HCT116 (cell line): ENCODE results near the gene PGBD2. TPM values are rescaled to one million over a fixed set of nuclear protein-coding genes. Genes with fewer than 3 reads are reported as not detected.

Source experiments
- ATAC-seq: fragments of 200-7000 bp; cut with Tn5 transposase; 2 replicates; pipeline ENCODE4 v1.9.1; 2020; ENCODE audit warnings: mild to moderate bottlenecking, moderate library complexity
- BruUV-seq: library from RNA; stranded (reverse); fragments of 400-500 nt; replicated peaks from 2 replicates; lab custom pipeline; 2021; lab: Mats Ljungman, UMichigan
- CTCF ChIA-PET: fragments of 300-600 bp; sonication (Branson Sonifier 250); formaldehyde crosslinking; loops from one replicate; lab custom pipeline; 2021; ENCODE audit warnings: antibody characterized with exemption; lab: Charles Lee
- POLR2A ChIA-PET: fragments of 300-600, 350-600 bp; sonication (Branson Sonifier 250); formaldehyde crosslinking; loops from one replicate; lab custom pipeline; 2021; ENCODE audit warnings: antibody characterized with exemption; lab: Charles Lee
- RAD21 ChIA-PET, 2 experiments: fragments of 300-600 bp; sonication (Branson Sonifier 250); formaldehyde crosslinking; loops; one replicate each; lab custom pipeline; 2023; ENCODE audit warnings: low total read pairs in 2 of 2; ENCODE audit not compliant: uncharacterized antibody in 2 of 2, unreplicated experiment in 2 of 2, low non-redundant PET in 1 of 2; lab: Charles Lee
- DNase-seq: peaks from one replicate; pipeline ENCODE4 v3.0.0-alpha.2; 2010; ENCODE audit warnings: low read depth, low spot score
- H2AFZ ChIP-seq: fragments of 200-600 bp; shearing (Covaris generic), sonication (generic); 2 replicates; pipeline ENCODE4 v1.6.1; 2017; ENCODE audit warnings: low read depth, mixed run types, mixed read lengths, antibody characterized with exemption, low read length; ENCODE audit not compliant: poor library complexity, severe bottlenecking
- H3K27ac ChIP-seq: 2 replicates; pipeline ENCODE4 v1.5.1; 2012; ENCODE audit warnings: low read depth, low read length
- H3K27me3 ChIP-seq: fragments of 200-600 bp; sonication (generic); 2 replicates; pipeline ENCODE4 v1.6.1; 2016; ENCODE audit warnings: mixed run types, low read length, mixed read lengths; ENCODE audit not compliant: insufficient read depth
- H3K36me3 ChIP-seq, 2 experiments: fragments of 200-500 bp in 1 of 2; fragments of 200-600 bp in 1 of 2; sonication (Bioruptor generic) in 1 of 2; sonication (generic) in 1 of 2; 2 replicates each; pipeline versions ENCODE4 v1.5.1 to v1.6.1; 2014 to 2016; ENCODE audit warnings: low read length in 2 of 2, inconsistent platforms in 1 of 2, mixed read lengths in 1 of 2, mixed run types in 1 of 2; ENCODE audit not compliant: insufficient read depth in 2 of 2, control insufficient read depth in 1 of 2
- H3K4me1 ChIP-seq, 2 experiments: fragments of 200-600 bp in 1 of 2; sonication (generic) in 1 of 2; 2 replicates each; pipeline versions ENCODE4 v1.5.1 to v1.6.1; 2012 to 2017; ENCODE audit warnings: low read length in 2 of 2, inconsistent platforms in 1 of 2, mild to moderate bottlenecking in 1 of 2, mixed read lengths in 1 of 2, mixed run types in 1 of 2, moderate library complexity in 1 of 2; ENCODE audit not compliant: insufficient read depth in 2 of 2, control insufficient read depth in 1 of 2
- H3K4me2 ChIP-seq: fragments of 200-600 bp; sonication (generic); 2 replicates; pipeline ENCODE4 v1.6.1; 2017; ENCODE audit warnings: mixed run types, low read length, mixed read lengths
- H3K4me3 ChIP-seq, 2 experiments: fragments of 200-600 bp in 1 of 2; sonication (generic) in 1 of 2; replicated peaks in 1 of 2; 2 replicates each; pipeline ENCODE4 v1.5.1; 2011 to 2016; ENCODE audit warnings: low read length in 2 of 2, control low read depth in 1 of 2, low read depth in 1 of 2, mild to moderate bottlenecking in 1 of 2, mixed read lengths in 1 of 2, mixed run types in 1 of 2
- H3K79me2 ChIP-seq: fragments of 200-600 bp; sonication (generic); 2 replicates; pipeline ENCODE4 v1.6.1; 2017; ENCODE audit warnings: mild to moderate bottlenecking, mixed run types, low read length, moderate library complexity, mixed read lengths; ENCODE audit not compliant: insufficient read depth
- H3K9ac ChIP-seq: fragments of 200-600 bp; sonication (generic); 2 replicates; pipeline ENCODE4 v1.6.1; 2016; ENCODE audit warnings: low read length, mixed read lengths
- H3K9me2 ChIP-seq: fragments of 200-600 bp; sonication (generic), shearing (Covaris generic); 2 replicates; pipeline ENCODE4 v1.6.1; 2017; ENCODE audit warnings: mixed run types, mild to moderate bottlenecking, moderate library complexity; ENCODE audit not compliant: insufficient read depth
- H3K9me3 ChIP-seq, 2 experiments: fragments of 200-500 bp in 1 of 2; fragments of 200-600 bp in 1 of 2; sonication (Bioruptor generic) in 1 of 2; sonication (generic) in 1 of 2; 2 replicates each; pipeline ENCODE4 v1.6.1; 2014 to 2017; ENCODE audit warnings: low read length in 2 of 2, mixed read lengths in 2 of 2, inconsistent platforms in 1 of 2, low read depth in 1 of 2, mild to moderate bottlenecking in 1 of 2, mixed run types in 1 of 2, moderate library complexity in 1 of 2; ENCODE audit not compliant: control insufficient read depth in 1 of 2, insufficient read depth in 1 of 2
- H4K20me1 ChIP-seq: fragments of 200-600 bp; sonication (generic), shearing (Covaris generic); 2 replicates; pipeline ENCODE4 v1.6.1; 2017; ENCODE audit warnings: mixed run types, mild to moderate bottlenecking, moderate library complexity; ENCODE audit not compliant: insufficient read depth
- CBX3 ChIP-seq: IDR thresholded peaks from 2 replicates; pipeline ENCODE4 v1.6.1; 2012; ENCODE audit warnings: low read depth
- CEBPB ChIP-seq: IDR thresholded peaks from 2 replicates; pipeline ENCODE4 v1.6.1; 2012; ENCODE audit warnings: low read depth
- ELF1 ChIP-seq: IDR thresholded peaks from 2 replicates; pipeline ENCODE4 v1.6.1; 2012; ENCODE audit warnings: low read depth, borderline replicate concordance
- FOSL1 ChIP-seq: IDR thresholded peaks from 2 replicates; pipeline ENCODE4 v1.6.1; 2012; ENCODE audit warnings: low read depth
- REST ChIP-seq: IDR thresholded peaks from 2 replicates; pipeline ENCODE4 v1.6.1; 2012; ENCODE audit warnings: low read depth
- SP1 ChIP-seq: IDR thresholded peaks from 2 replicates; pipeline ENCODE4 v1.6.1; 2012; ENCODE audit warnings: low read depth
- intact Hi-C: fragments of 100-400 bp; cut with micrococcal nuclease; formaldehyde crosslinking; loops from 2 replicates; pipeline ENCODE4 v1.10.0; 2022
- total RNA-seq: library from RNA; stranded (reverse); gene quantifications from one replicate; pipeline ENCODE4 v1.2.1, GENCODE V29; 2021; ENCODE audit not compliant: unreplicated experiment

The PGBD2 gene
- total RNA-seq, 1 experiment from 2014 or later: 5.1 TPM

DNA sequence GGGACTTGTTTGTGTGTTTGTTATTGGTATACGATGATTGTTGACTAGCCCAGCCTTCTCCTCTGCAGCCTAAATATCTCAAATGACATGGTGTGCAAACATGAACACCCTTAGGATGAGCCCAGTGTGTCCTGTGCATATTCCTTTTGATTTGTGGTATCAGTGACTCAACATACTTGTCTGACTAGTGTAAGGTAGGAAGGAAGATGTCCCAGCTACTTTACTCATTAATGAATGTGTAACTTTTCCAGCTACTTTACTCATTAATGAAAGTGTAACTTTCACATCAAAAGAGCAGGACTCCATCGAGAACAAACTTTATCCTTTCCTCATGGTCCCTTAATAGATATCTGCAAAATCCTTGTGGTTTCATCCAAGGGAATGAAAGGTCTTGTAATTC lies 44.4 kb upstream of the PGBD2 start:
- no TSS peak for BruUV-seq
- POLR2A ChIA-PET: no interaction called here

More for the DNA sequence above, 44.4 kb upstream of the PGBD2 start:
- Histone ChIP-seq H3K27me3 (no peaks in the 10 kb centered on the region), H3K4me2 (no peak overlapping the region), H3K36me3 (no peaks in the 10 kb centered on the region; a peak in 1 of 4 replicates), H4K20me1 (no peaks in the 10 kb centered on the region), H3K4me3 (no peak overlapping the region), H2AFZ (no peak overlapping the region), H3K79me2 (peaks cover 20% of the 10 kb centered on the region; the same call in 1 of the 2 replicates), H3K9me3 (no peaks in the 10 kb centered on the region), H3K27ac (no peak overlapping the region), H3K4me1 (peaks cover 12 to 41% of the 10 kb centered on the region in 2 experiments)
- ATAC-seq (no peak), DNase-seq (no peak)
- CTCF ChIA-PET: interaction anchor here (0.9 kb wide), 1 partner anchor 24 kb away, joined by 3 read pairs; the partner anchor contains the start of gene ZNF672
- intact Hi-C loops: no loop called here
- TF ChIP-seq CEBPB (no peak), REST (no peak), FOSL1 (no peak), SP1 (no peak), CBX3 (no peak), ELF1 (no peak)
- TF ChIP-seq, all 23 proteins: peak for 0
- RAD21 ChIA-PET: no interaction called here
- Histone ChIP-seq H3K9me2 (no peaks in the 10 kb centered on the region), H3K9ac (no peak overlapping the region)
